Chondrocyte (in vitro differentiated cells): ENCODE data around the gene IQGAP2. TPM values are rescaled to one million over a fixed set of nuclear protein-coding genes. Genes with fewer than 3 reads are reported as not detected.

Experiments
- DNase-seq: peaks from one replicate; pipeline ENCODE4 v3.0.0; 2021; ENCODE audit warnings: mixed read lengths, low spot score
- H3K27ac Mint-ChIP-seq: one replicate; pipeline ENCODE4 v1.8.0; 2021; ENCODE audit warnings: mild to moderate bottlenecking, moderate library complexity, mixed read lengths; ENCODE audit not compliant: unreplicated experiment
- H3K27me3 Mint-ChIP-seq: 2 replicates; pipeline ENCODE4 v1.8.0; 2021; ENCODE audit warnings: low read depth, mixed read lengths
- H3K36me3 Mint-ChIP-seq: 2 replicates; pipeline ENCODE4 v1.8.0; 2021; ENCODE audit warnings: low read depth, mixed read lengths
- H3K4me1 Mint-ChIP-seq: 2 replicates; pipeline ENCODE4 v1.8.0; 2021; ENCODE audit warnings: low read depth, mild to moderate bottlenecking, mixed read lengths
- H3K4me3 Mint-ChIP-seq: one replicate; pipeline ENCODE4 v1.8.0; 2021; ENCODE audit warnings: mild to moderate bottlenecking, moderate library complexity, mixed read lengths; ENCODE audit not compliant: unreplicated experiment
- H3K9me3 Mint-ChIP-seq: 2 replicates; pipeline ENCODE4 v1.8.0; 2021; ENCODE audit warnings: low read depth, mixed read lengths
- CTCF ChIP-seq: fragments of 200-600 bp; sonication (generic); IDR thresholded peaks from 2 replicates; pipeline ENCODE4 v1.5.0; 2021; ENCODE audit warnings: antibody characterized with exemption, mild to moderate bottlenecking, moderate library complexity
- total RNA-seq: library from RNA; stranded (reverse); gene quantifications from 3 replicates; pipeline ENCODE4 v1.2.1, GENCODE V29; 2021

Gene IQGAP2
- total RNA-seq, 1 donor from 2014 or later, result 3.0 TPM

- no peak for DNase-seq
- Mint-ChIP-seq H3K27me3 (no peaks in the 10 kb centered on the region), H3K4me3 (no peak overlapping the region), H3K27ac (peak overlapping the region; percentile 90), H3K4me1 (peaks cover 62% of the 10 kb centered on the region), H3K36me3 (peaks cover 2% of the 10 kb centered on the region), H3K9me3 (peaks cover 2% of the 10 kb centered on the region)
- no peak for TF ChIP-seq CTCF
Measured at GRCh38 chr5:76723266-76723665, 320.2 kb downstream of the IQGAP2 start.

DNA sequence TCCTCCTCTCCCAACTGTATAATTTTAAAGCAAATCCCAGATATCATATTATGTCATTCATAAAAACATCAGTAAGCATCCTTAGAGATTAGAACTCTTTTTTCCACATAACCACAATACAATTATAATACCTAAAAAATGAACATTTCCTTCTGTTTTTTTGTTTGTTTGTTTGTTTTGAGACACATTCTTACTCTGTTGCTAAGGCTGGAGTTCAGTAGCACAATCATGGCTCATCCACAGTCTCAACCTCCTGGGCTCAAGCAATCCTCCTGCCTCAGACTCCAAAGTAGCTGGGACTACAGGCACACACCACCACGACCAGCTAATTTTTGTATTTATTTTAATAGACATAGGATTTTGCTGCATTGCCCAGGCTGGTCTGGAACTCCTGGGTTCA, 320.8 kb downstream of the IQGAP2 start:
- Mint-ChIP-seq H3K27me3 (no peaks in the 10 kb centered on the region), H3K27ac (peak overlapping the region; percentile 90), H3K4me1 (peaks cover 56% of the 10 kb centered on the region), H3K36me3 (peaks cover 2% of the 10 kb centered on the region), H3K4me3 (no peak overlapping the region), H3K9me3 (peaks cover 4% of the 10 kb centered on the region)
- TF ChIP-seq CTCF, result no peak
- no peak for DNase-seq

GRCh38 chr5:76724871-76725270, 321.8 kb downstream of the IQGAP2 start:
- peaks cover 49% of the 10 kb centered on the region for H3K4me1 Mint-ChIP-seq
- peak overlapping the region; percentile 90 for H3K27ac Mint-ChIP-seq
- DNase-seq, result no peak
- no peak for TF ChIP-seq CTCF
- peaks cover 12% of the 10 kb centered on the region for H3K36me3 Mint-ChIP-seq
- H3K9me3 Mint-ChIP-seq, result peaks cover 13% of the 10 kb centered on the region
- H3K27me3 Mint-ChIP-seq, result no peaks in the 10 kb centered on the region
- H3K4me3 Mint-ChIP-seq, result peak overlapping the region; percentile 10

- DNase-seq, result no peak
- peaks cover 20% of the 10 kb centered on the region for H3K4me1 Mint-ChIP-seq
- peaks cover 42% of the 10 kb centered on the region for H3K36me3 Mint-ChIP-seq
- no peak overlapping the region for H3K4me3 Mint-ChIP-seq
- peaks cover 24% of the 10 kb centered on the region for H3K9me3 Mint-ChIP-seq
- H3K27me3 Mint-ChIP-seq, result no peaks in the 10 kb centered on the region
- H3K27ac Mint-ChIP-seq, result no peak overlapping the region
- TF ChIP-seq CTCF, result no peak
Measured at GRCh38 chr5:76728965-76729364, 325.9 kb downstream of the IQGAP2 start.

GRCh38 chr5:76729373-76730290, 326.5 kb downstream of the IQGAP2 start:
- H3K27me3 Mint-ChIP-seq, result no peaks in the 10 kb centered on the region
- peaks cover 45% of the 10 kb centered on the region for H3K36me3 Mint-ChIP-seq

More at GRCh38 chr5:76729373-76730290, 326.5 kb downstream of the IQGAP2 start:
- no peak for DNase-seq
- no peak for TF ChIP-seq CTCF
- H3K4me3 Mint-ChIP-seq, result no peak overlapping the region
- H3K9me3 Mint-ChIP-seq, result peaks cover 24% of the 10 kb centered on the region
- H3K27ac Mint-ChIP-seq, result no peak overlapping the region
- peaks cover 13% of the 10 kb centered on the region for H3K4me1 Mint-ChIP-seq
